ENCODE results near the gene PARD3.

The PARD3 gene

GRCh38 chr10:34812771-34813170, 2.3 kb downstream of the PARD3 start:
- Histone ChIP-seq H3K9ac (ENCODE audit: low read depth in 1 of 2, low read length in 2 of 2) (no peak overlapping the region), H3K4me1 (ENCODE audit: control insufficient read depth in 1 of 2, insufficient read depth in 2 of 2, low read length in 2 of 2) (peaks cover 8 to 31% of the 10 kb centered on the region in 2 donors), H3K4me3 (ENCODE audit: low read depth in 1 of 2, low read length in 2 of 2) (peak overlapping the region in 1 of 2 donors; percentile 35), H3K27me3 (ENCODE audit: control insufficient read depth in 1 of 2, insufficient read depth in 2 of 2, low read length in 2 of 2) (peaks cover 0 to 6% of the 10 kb centered on the region in 2 donors), H3K27ac (ENCODE audit: low read depth, low read length) (no peak overlapping the region), H3K36me3 (ENCODE audit: control insufficient read depth in 1 of 2, insufficient read depth in 2 of 2, low read length in 2 of 2) (no peaks in the 10 kb centered on the region), H3K9me3 (ENCODE audit: control insufficient read depth in 1 of 2, low read length in 2 of 2) (no peaks in the 10 kb centered on the region)

DNA sequence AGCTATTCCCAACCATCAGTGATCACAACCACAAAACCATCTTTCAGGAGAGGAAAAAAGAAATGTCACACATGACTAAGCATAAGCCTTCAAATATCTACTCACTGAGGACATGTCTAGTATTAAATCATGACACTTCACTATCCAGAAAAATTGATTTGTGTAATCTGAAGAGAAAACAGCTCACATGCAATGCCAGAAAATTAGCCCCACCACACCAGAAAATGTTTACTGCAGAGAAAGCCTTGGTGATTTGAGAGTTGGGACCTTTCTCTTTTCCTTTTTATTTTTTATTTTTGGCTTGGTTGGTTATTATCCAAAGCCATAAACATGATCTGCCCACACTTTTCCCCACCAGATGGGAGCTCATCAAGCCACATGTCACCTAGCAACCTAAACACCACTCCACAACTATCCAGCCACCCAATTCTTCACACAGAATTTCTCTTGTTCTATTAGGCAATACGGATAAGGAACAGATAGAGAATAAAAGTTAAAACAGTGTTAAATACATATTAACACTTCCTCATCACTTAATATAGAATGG, 3.1 kb downstream of the PARD3 start:
- H3K36me3 ChIP-seq (ENCODE audit: control insufficient read depth in 1 of 2, insufficient read depth in 2 of 2, low read length in 2 of 2) = no peaks in the 10 kb centered on the region
- H3K9me3 ChIP-seq (ENCODE audit: control insufficient read depth in 1 of 2, low read length in 2 of 2) = no peaks in the 10 kb centered on the region
- H3K27me3 ChIP-seq (ENCODE audit: control insufficient read depth in 1 of 2, insufficient read depth in 2 of 2, low read length in 2 of 2) = peaks cover 0 to 6% of the 10 kb centered on the region in 2 donors
- peaks cover 8 to 31% of the 10 kb centered on the region in 2 donors for H3K4me1 ChIP-seq (ENCODE audit: control insufficient read depth in 1 of 2, insufficient read depth in 2 of 2, low read length in 2 of 2)
- no peak overlapping the region for H3K4me3 ChIP-seq (ENCODE audit: low read depth in 1 of 2, low read length in 2 of 2)
- H3K27ac ChIP-seq (ENCODE audit: low read depth, low read length) = no peak overlapping the region
- H3K9ac ChIP-seq (ENCODE audit: low read depth in 1 of 2, low read length in 2 of 2) = no peak overlapping the region

- no peak overlapping the region for H3K4me3 ChIP-seq (ENCODE audit: low read depth in 1 of 2, low read length in 2 of 2)
- H3K27ac ChIP-seq (ENCODE audit: low read depth, low read length) = no peak overlapping the region
- no peaks in the 10 kb centered on the region for H3K9me3 ChIP-seq (ENCODE audit: control insufficient read depth in 1 of 2, low read length in 2 of 2)
- no peak overlapping the region for H3K9ac ChIP-seq (ENCODE audit: low read depth in 1 of 2, low read length in 2 of 2)
- peaks cover 0 to 4% of the 10 kb centered on the region in 2 donors for H3K27me3 ChIP-seq (ENCODE audit: control insufficient read depth in 1 of 2, insufficient read depth in 2 of 2, low read length in 2 of 2)
- peaks cover 6 to 26% of the 10 kb centered on the region in 2 donors for H3K4me1 ChIP-seq (ENCODE audit: control insufficient read depth in 1 of 2, insufficient read depth in 2 of 2, low read length in 2 of 2)
- H3K36me3 ChIP-seq (ENCODE audit: control insufficient read depth in 1 of 2, insufficient read depth in 2 of 2, low read length in 2 of 2) = no peaks in the 10 kb centered on the region
These were observed 3.7 kb downstream of the PARD3 start for GRCh38 chr10:34811126-34811967.

DNA sequence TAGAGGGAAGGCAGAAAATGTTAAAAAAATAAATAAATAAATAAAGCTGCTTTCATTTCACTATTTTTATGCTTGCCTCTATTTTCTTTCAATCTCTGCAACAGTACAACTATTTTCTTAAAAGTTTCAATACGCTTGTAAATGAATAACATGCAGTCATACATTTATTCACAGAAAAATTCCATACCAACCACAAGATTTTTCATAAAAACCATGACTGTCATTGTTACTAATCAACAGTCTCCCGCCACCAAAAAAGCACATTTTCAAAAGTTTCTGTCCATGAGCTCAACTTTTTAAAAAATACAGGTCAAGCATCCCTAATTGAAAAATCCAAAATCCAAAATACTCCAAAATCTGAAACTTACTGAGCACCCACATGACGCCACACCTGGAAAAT, 5.3 kb downstream of the PARD3 start:
- H3K27ac ChIP-seq (ENCODE audit: low read depth, low read length) = no peak overlapping the region
- H3K36me3 ChIP-seq (ENCODE audit: control insufficient read depth in 1 of 2, insufficient read depth in 2 of 2, low read length in 2 of 2) = no peaks in the 10 kb centered on the region
- no peak overlapping the region for H3K9ac ChIP-seq (ENCODE audit: low read depth in 1 of 2, low read length in 2 of 2)
- no peaks in the 10 kb centered on the region for H3K9me3 ChIP-seq (ENCODE audit: control insufficient read depth in 1 of 2, low read length in 2 of 2)
- H3K27me3 ChIP-seq (ENCODE audit: control insufficient read depth in 1 of 2, insufficient read depth in 2 of 2, low read length in 2 of 2) = peaks cover 0 to 4% of the 10 kb centered on the region in 2 donors
- no peak overlapping the region for H3K4me3 ChIP-seq (ENCODE audit: low read depth in 1 of 2, low read length in 2 of 2)
- H3K4me1 ChIP-seq (ENCODE audit: control insufficient read depth in 1 of 2, insufficient read depth in 2 of 2, low read length in 2 of 2) = peaks cover 0 to 21% of the 10 kb centered on the region in 2 donors

- no peak overlapping the region for H3K9ac ChIP-seq (ENCODE audit: low read depth in 1 of 2, low read length in 2 of 2)
- H3K4me1 ChIP-seq (ENCODE audit: control insufficient read depth in 1 of 2, insufficient read depth in 2 of 2, low read length in 2 of 2) = peaks cover 0 to 21% of the 10 kb centered on the region in 2 donors
- no peak overlapping the region for H3K27ac ChIP-seq (ENCODE audit: low read depth, low read length)
- H3K36me3 ChIP-seq (ENCODE audit: control insufficient read depth in 1 of 2, insufficient read depth in 2 of 2, low read length in 2 of 2) = no peaks in the 10 kb centered on the region
- peak overlapping the region in 1 of 2 donors; percentile 22 for H3K4me3 ChIP-seq (ENCODE audit: low read depth in 1 of 2, low read length in 2 of 2)
- H3K27me3 ChIP-seq (ENCODE audit: control insufficient read depth in 1 of 2, insufficient read depth in 2 of 2, low read length in 2 of 2) = peaks cover 0 to 4% of the 10 kb centered on the region in 2 donors
- no peaks in the 10 kb centered on the region for H3K9me3 ChIP-seq (ENCODE audit: control insufficient read depth in 1 of 2, low read length in 2 of 2)
These were observed 6.0 kb downstream of the PARD3 start for GRCh38 chr10:34808801-34809745.

- Histone ChIP-seq H3K27ac (ENCODE audit: low read depth, low read length) (no peak overlapping the region), H3K36me3 (ENCODE audit: control insufficient read depth in 1 of 2, insufficient read depth in 2 of 2, low read length in 2 of 2) (no peaks in the 10 kb centered on the region), H3K27me3 (ENCODE audit: control insufficient read depth in 1 of 2, insufficient read depth in 2 of 2, low read length in 2 of 2) (no peaks in the 10 kb centered on the region), H3K4me3 (ENCODE audit: low read depth in 1 of 2, low read length in 2 of 2) (no peak overlapping the region), H3K4me1 (ENCODE audit: control insufficient read depth in 1 of 2, insufficient read depth in 2 of 2, low read length in 2 of 2) (peaks cover 0 to 17% of the 10 kb centered on the region in 2 donors), H3K9me3 (ENCODE audit: control insufficient read depth in 1 of 2, low read length in 2 of 2) (no peaks in the 10 kb centered on the region), H3K9ac (ENCODE audit: low read depth in 1 of 2, low read length in 2 of 2) (no peak overlapping the region)
These were observed 6.8 kb downstream of the PARD3 start for GRCh38 chr10:34808336-34808735.

DNA sequence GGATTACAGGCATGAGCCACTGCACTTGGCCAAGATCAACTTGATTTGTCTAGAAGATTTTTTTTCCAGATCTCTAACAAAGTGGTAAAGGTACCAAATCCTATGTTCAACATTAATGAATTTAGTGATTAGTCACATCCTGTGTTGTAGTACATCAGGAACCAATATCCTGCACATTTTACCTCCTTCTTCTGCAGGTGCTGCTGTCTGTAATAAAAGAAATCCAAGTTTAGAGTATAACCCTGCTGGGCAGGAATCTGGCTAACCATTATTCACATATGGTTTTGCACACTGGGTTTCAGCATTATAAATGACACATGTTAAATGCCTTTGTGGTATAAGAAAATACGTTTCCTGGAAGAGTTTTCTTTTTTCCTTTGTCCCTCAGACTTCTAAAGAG, 10.8 kb downstream of the PARD3 start:
- Histone ChIP-seq H3K4me3 (ENCODE audit: low read depth in 1 of 2, low read length in 2 of 2) (no peak overlapping the region), H3K9me3 (ENCODE audit: control insufficient read depth in 1 of 2, low read length in 2 of 2) (no peaks in the 10 kb centered on the region), H3K9ac (ENCODE audit: low read depth in 1 of 2, low read length in 2 of 2) (no peak overlapping the region), H3K27me3 (ENCODE audit: control insufficient read depth in 1 of 2, insufficient read depth in 2 of 2, low read length in 2 of 2) (no peaks in the 10 kb centered on the region), H3K4me1 (ENCODE audit: control insufficient read depth in 1 of 2, insufficient read depth in 2 of 2, low read length in 2 of 2) (peaks cover 11 to 12% of the 10 kb centered on the region in 2 donors), H3K36me3 (ENCODE audit: control insufficient read depth in 1 of 2, insufficient read depth in 2 of 2, low read length in 2 of 2) (no peaks in the 10 kb centered on the region), H3K27ac (ENCODE audit: low read depth, low read length) (no peak overlapping the region)

DNA sequence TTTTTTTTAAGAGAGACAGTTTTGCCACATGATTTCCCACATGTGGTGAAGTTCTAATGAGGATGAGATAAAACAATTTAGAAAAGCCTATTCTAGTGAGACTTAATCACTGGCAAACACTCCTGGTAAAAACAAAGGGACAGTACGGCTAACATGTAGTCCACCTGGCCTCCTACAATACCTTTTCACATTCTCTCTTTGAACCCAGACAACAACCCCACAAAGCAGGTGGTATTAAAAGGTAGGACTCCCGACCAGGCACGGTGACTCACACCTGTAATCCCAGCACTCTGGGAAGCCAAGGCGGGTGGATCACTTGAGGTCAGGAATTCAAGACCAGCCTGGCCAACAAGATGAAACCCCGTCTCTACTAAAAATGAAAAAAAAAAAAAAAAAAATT, 12.4 kb downstream of the PARD3 start:
- Histone ChIP-seq H3K27ac (ENCODE audit: low read depth, low read length) (no peak overlapping the region), H3K36me3 (ENCODE audit: control insufficient read depth in 1 of 2, insufficient read depth in 2 of 2, low read length in 2 of 2) (no peaks in the 10 kb centered on the region), H3K4me3 (ENCODE audit: low read depth in 1 of 2, low read length in 2 of 2) (no peak overlapping the region), H3K4me1 (ENCODE audit: control insufficient read depth in 1 of 2, insufficient read depth in 2 of 2, low read length in 2 of 2) (peaks cover 11 to 12% of the 10 kb centered on the region in 2 donors), H3K27me3 (ENCODE audit: control insufficient read depth in 1 of 2, insufficient read depth in 2 of 2, low read length in 2 of 2) (no peaks in the 10 kb centered on the region), H3K9ac (ENCODE audit: low read depth in 1 of 2, low read length in 2 of 2) (no peak overlapping the region), H3K9me3 (ENCODE audit: control insufficient read depth in 1 of 2, low read length in 2 of 2) (no peaks in the 10 kb centered on the region)

DNA sequence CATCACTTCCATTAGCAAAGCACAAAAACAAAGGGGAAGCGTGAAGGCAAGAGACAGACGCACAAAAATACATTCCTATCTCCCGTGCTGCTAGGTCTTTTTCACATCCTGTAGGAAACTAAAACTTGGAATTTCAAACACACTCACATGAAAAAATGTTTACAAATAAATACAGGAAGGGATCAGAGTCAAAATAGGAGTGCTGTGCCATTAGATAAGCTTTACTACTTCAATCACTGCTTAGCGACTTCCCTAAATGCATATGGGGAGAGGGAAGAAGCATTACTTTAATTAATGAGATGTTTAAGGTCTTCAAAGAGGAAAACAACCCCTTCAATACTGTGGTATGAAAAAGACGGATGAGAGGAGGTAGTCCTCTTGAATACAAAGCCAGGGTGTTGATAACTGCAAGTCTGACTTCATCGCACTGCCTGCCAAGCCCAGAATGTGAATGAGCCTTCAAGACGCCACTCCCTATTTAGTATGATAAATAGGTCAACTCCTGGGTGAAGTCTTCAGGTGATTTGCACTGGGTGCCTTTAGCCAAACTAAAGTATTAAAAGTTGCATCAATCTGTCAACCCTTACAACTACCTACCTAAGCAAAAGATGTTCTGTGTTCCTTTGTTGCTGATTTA, 13.9 kb downstream of the PARD3 start:
- Histone ChIP-seq H3K36me3 (ENCODE audit: control insufficient read depth in 1 of 2, insufficient read depth in 2 of 2, low read length in 2 of 2) (no peaks in the 10 kb centered on the region), H3K4me1 (ENCODE audit: control insufficient read depth in 1 of 2, insufficient read depth in 2 of 2, low read length in 2 of 2) (peaks cover 11 to 12% of the 10 kb centered on the region in 2 donors), H3K9me3 (ENCODE audit: control insufficient read depth in 1 of 2, low read length in 2 of 2) (no peaks in the 10 kb centered on the region), H3K27me3 (ENCODE audit: control insufficient read depth in 1 of 2, insufficient read depth in 2 of 2, low read length in 2 of 2) (no peaks in the 10 kb centered on the region), H3K27ac (ENCODE audit: low read depth, low read length) (no peak overlapping the region), H3K9ac (ENCODE audit: low read depth in 1 of 2, low read length in 2 of 2) (peak overlapping the region in 1 of 2 donors; percentile 10), H3K4me3 (ENCODE audit: low read depth in 1 of 2, low read length in 2 of 2) (no peak overlapping the region)

Measured in duodenal mucosa (tissue), 2 donors.